Measurements from ENCODE around the gene ZFP57. TPM values are rescaled to one million over a fixed set of nuclear protein-coding genes. Genes with fewer than 3 reads are reported as not detected.

ZFP57 gene
- total RNA-seq, 1 experiment from 2014 or later = not detected

DNA sequence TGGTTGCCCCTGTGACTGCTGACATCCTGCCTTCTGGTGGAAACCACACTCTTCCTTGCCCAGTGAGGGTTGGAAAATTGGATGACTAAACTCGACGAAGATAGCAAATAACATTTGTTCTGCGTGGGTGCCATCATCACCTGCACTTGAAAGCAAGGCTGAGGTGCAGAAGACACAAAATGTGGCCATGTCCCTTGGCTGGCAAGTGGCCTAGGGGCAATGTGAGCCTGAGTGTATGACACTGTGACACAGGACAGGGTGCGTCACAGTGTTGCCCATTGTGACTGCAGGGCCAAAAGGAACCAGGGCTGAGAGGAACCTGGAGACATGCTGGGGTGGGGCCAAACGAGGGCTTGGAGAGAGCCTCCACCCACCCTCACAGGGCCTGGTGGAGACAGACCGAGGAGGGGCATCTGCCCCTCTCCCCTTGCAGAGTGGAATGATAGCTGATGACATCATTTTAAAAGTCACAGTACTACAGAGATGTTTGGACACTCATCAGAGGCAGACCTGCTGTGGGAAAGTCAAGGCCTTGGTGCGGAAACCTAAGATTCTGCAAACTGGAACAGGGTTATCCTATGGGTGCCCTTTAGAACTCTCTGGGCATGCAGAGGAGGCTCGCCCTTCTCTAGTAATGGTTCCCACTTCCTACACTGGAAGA lies 29.5 kb upstream of the ZFP57 start:
- Histone ChIP-seq H3K9me3 (replicated peaks) (no peaks in the 10 kb centered on the region), H3K27ac (no peak overlapping the region), H3K4me1 (replicated peaks) (no peaks in the 10 kb centered on the region), H3K36me3 (no peaks in the 10 kb centered on the region), H3K27me3 (replicated peaks) (peaks cover 21% of the 10 kb centered on the region), H3K4me3 (no peak overlapping the region)
- DNase-seq (ENCODE audit: low read depth in 1 of 2, low spot score in 2 of 2) = no peak

DNA sequence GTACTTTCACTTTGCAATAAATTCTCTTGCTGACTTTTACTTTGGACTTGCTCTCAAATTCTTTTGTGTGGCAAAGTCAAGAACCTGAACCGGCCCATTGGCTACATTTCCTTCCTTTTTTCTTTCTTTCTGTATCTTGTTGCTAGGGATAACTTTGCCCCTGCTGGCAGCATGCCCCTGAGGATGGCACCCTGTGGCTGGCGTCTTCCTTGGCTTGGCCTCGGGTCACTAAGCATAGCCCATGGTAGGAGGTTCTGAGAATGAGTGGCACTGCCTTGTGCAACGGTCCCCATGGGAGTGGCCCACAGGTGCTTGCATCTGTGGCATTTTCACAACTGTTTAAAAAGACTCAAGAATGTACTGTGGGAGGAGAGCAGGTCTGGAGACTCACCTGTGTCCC lies 28.2 kb upstream of the ZFP57 start:
- no peaks in the 10 kb centered on the region for H3K36me3 ChIP-seq
- H3K9me3 ChIP-seq (replicated peaks) = no peaks in the 10 kb centered on the region
- no peak overlapping the region for H3K27ac ChIP-seq
- H3K4me3 ChIP-seq = no peak overlapping the region
- no peaks in the 10 kb centered on the region for H3K4me1 ChIP-seq (replicated peaks)
- peaks cover 20% of the 10 kb centered on the region for H3K27me3 ChIP-seq (replicated peaks)
- no peak for DNase-seq (ENCODE audit: low read depth in 1 of 2, low spot score in 2 of 2)

DNA sequence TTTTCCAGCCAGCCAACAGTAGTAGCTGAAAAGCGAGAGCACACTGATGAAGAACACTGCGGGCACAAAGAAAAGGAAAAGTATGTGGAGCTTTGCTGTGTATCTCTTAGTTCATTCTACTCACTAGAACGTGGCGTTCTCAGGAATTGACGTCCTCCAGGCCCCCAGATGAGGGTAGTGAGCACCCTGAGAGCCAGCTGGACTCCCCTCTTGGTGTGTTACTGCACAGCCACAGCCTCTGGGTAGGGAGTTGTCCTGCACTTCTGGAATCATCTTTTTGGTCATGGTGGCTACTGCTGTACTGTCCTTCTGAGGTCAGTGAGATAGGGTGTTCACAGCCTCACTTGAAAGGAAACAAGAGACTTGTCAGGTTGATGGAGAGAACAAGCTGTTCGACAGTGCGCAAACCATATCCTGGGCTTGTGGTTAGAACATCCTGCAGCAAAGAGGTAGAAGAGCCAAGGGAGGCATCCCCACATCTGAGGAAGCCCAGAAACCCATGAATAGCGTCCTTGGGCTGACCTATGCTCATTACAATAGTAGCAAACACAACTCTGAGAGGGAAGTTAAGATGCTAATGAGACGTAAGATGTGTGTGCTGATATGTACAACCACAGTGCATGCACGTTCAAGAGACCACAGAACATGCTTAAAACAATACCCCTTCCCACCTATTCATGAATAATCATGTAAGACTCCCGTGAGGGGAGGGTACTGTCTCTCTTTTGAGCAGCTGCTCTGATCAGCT lies 27.7 kb upstream of the ZFP57 start:
- Histone ChIP-seq H3K4me3 (no peak overlapping the region), H3K27ac (no peak overlapping the region), H3K27me3 (replicated peaks) (peaks cover 20% of the 10 kb centered on the region), H3K36me3 (no peaks in the 10 kb centered on the region), H3K4me1 (replicated peaks) (no peaks in the 10 kb centered on the region), H3K9me3 (replicated peaks) (no peaks in the 10 kb centered on the region)
- no peak for DNase-seq (ENCODE audit: low read depth in 1 of 2, low spot score in 2 of 2)

DNA sequence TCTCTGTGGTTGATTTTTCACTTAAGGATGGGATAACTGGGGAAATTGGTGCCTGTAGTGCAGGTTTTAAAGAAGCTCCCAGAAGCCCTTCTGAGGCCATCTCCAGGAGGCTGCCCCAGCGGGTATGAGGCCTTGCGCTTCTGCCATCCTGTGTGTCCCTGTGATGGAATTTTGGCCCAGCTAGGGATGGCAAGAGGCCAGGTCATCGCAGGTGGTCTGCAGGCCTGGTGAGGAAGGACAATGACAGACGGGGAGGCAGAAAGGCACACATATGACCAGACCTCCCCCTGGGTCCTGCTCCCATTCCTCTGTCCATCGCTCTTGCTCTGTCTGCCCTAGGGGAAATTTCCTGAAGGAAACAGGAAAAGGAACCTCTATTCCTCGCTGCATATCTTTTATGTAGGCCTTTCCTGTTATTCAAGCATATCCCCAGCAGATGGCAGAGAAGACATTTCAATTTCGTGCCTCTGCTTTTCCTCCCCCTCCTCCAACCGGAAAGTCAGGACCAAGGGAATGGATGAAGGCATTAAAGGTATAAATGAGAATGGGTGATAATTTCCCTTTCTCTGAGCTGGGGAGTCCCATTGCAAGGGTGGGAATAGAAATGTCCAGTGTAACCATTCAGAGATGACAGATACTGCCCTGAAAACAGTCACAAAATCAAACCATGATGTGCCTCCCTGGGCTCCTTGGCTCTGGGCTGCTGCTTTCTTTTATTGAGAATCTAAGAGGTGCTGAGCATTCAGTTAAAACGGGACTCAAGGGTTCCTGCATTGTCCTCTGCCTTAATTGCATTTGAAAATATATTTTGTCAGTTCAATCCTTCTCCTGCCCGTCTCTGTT lies 24.7 kb upstream of the ZFP57 start:
- no peaks in the 10 kb centered on the region for H3K9me3 ChIP-seq (replicated peaks)
- peak in 1 of 2 experiments; percentile 41 for DNase-seq (ENCODE audit: low read depth in 1 of 2, low spot score in 2 of 2)
- H3K4me3 ChIP-seq = no peak overlapping the region
- H3K27ac ChIP-seq = no peak overlapping the region
- no peaks in the 10 kb centered on the region for H3K4me1 ChIP-seq (replicated peaks)
- H3K36me3 ChIP-seq = no peaks in the 10 kb centered on the region
- H3K27me3 ChIP-seq (replicated peaks) = peaks cover 20% of the 10 kb centered on the region

DNA sequence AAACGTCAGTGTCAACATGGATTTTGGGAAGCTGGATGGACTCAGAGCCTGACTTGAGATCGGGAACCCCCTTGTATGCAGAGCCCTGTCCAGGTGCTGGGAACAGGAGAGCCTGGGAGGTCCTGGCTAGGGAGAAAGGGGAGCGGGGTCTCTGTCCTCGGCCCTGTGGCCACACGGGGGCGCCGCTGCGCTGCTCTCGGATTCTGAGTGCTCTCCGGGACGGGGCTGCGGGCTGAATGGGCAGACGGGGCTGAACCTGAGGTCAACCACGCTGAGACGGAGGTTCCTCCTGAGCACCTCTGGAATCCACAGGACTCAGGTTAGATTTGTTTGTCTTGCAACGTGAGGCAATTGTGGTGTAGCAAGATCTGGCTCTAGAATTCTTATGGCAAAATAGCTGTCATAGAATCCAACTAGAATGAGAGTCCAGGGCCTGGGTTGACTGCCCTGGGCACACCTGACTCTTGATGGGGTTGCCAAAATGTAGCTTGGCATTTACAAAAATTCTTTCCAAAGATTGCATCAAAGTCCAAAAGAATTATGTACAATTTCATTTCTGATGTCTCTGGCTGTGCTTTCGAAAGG lies 21.7 kb upstream of the ZFP57 start:
- no peak overlapping the region for H3K4me3 ChIP-seq
- H3K27me3 ChIP-seq (replicated peaks) = peaks cover 8% of the 10 kb centered on the region
- DNase-seq (ENCODE audit: low read depth in 1 of 2, low spot score in 2 of 2) = peak; percentile 30 to 64
- H3K27ac ChIP-seq = no peak overlapping the region
- no peaks in the 10 kb centered on the region for H3K36me3 ChIP-seq
- H3K9me3 ChIP-seq (replicated peaks) = no peaks in the 10 kb centered on the region
- H3K4me1 ChIP-seq (replicated peaks) = no peaks in the 10 kb centered on the region

DNA sequence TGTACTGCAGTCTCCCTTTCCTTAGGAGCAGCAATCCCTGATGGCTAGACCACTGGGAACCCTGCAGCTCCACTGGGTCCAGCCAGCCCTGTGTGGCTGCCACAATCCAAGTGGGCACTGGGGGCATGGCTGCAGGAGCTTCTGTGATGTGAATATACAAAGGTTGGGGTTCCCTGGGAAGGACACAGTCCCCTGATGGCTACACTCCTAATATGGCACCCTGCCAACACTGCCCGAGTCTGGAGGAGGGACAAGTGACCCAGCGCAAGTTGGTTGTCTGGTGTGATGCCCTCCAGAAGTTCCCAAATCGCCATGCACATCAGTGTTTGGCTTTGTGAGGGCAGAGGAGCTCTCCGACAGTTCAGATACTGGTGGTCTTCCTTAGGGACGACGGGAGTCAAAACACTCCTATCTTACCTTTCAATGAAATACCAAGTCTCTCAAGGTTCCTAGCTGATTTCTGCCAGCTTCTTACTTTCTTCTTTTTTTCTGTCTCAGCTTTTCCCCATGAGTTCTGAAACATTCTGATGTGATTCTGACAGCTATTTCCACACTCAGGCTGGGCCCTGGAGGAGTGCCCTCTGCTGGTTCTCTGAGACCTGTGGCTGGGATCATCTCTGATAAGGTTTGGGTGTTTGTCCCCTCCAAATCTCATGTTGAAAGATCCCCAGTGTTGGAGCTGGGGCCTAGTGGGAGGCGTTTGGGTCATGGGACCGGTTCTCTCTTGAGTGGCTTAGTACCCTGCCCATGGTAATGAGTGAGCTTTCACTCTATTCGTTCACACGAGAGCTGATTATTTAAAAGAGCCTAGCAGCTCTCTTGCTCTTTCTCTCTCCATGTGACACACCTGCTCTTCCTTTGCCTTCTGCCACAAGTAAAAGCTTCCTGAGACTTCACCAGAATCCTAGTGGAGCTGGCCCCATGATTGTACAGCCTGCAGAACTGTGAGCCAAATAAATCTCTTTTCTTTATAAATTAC lies 15.5 kb upstream of the ZFP57 start:
- Histone ChIP-seq H3K9me3 (replicated peaks) (no peaks in the 10 kb centered on the region), H3K4me3 (no peak overlapping the region), H3K36me3 (no peaks in the 10 kb centered on the region), H3K4me1 (replicated peaks) (no peaks in the 10 kb centered on the region), H3K27ac (no peak overlapping the region), H3K27me3 (replicated peaks) (no peaks in the 10 kb centered on the region)
- no peak for DNase-seq (ENCODE audit: low read depth in 1 of 2, low spot score in 2 of 2)

DNA sequence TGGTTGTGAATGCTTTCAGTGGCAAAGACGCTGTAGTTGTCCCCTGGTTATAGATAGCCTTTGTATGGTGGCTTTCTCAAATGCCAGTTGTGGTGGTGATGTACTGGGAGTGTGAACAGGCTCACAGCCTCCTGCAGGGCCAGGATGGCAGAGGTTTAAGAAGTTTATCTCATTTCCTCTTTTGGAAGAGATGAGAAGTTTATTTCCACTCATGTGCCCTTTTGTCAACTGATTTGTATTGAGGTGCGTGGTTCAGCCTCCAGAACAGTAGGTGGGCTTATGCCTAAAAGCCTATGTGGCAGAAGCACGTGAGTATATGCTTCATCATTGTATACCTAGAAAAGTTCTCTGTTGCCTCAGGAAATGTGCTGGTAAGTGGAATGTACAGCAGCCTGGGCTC lies 13.7 kb upstream of the ZFP57 start:
- H3K9me3 ChIP-seq (replicated peaks) = no peaks in the 10 kb centered on the region
- H3K4me1 ChIP-seq (replicated peaks) = no peaks in the 10 kb centered on the region
- DNase-seq (ENCODE audit: low read depth in 1 of 2, low spot score in 2 of 2) = no peak
- H3K36me3 ChIP-seq = no peaks in the 10 kb centered on the region
- H3K4me3 ChIP-seq = no peak overlapping the region
- H3K27ac ChIP-seq = no peak overlapping the region
- no peaks in the 10 kb centered on the region for H3K27me3 ChIP-seq (replicated peaks)

DNA sequence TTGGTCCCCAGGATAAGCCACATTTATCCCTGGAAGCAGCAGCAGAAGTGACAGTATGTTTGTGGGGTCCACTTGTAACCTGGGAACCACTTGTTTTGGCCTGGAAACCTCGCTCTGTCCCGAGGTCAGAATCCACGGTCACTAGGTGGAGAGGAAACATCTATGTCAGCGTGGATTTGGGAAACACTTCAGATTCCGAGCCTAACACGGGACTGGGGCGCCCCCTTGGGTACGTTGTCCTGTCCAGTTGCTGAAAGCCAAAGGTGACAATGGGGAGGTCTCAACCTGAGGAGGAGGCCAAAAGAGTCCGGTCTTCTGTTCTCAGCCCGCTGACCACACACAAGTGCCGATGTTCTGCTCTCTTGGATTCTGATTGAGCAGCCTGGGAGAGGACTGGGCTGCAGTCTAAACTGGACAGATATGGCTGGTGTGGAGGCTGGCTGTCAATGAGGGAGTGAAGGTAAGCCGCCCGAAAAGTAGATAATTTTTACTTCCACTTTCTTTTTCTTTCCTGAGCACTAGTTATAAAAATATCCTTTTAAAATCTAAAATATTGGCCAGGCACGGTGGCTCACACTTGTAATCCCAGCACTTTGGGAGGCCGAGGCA lies 4.9 kb upstream of the ZFP57 start:
- Histone ChIP-seq H3K36me3 (no peaks in the 10 kb centered on the region), H3K4me1 (replicated peaks) (no peaks in the 10 kb centered on the region)

DNA sequence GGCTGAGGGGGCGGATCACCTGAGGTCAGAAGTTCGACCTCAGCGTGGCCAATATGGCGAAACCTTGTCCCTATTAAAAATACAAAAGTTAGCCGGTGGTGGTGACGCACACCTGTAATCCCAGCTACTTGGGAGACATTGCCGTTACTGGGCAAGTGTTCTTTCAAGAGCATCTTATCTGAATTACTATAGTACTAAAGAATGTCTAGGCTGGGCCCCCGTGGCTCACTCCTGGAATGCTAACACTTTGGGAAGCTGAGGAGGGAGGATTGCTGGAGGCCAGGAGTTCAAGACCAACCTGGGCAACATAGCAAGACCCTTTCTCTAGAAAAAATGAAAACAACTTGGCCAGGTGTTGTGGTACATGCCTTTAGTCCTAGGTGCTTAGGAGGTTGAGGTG lies 859 bp upstream of the ZFP57 start:
- no peak for DNase-seq (ENCODE audit: low read depth in 1 of 2, low spot score in 2 of 2)
- Histone ChIP-seq H3K27me3 (replicated peaks) (no peaks in the 10 kb centered on the region), H3K9me3 (replicated peaks) (no peaks in the 10 kb centered on the region), H3K27ac (no peak overlapping the region), H3K36me3 (no peaks in the 10 kb centered on the region), H3K4me1 (replicated peaks) (no peaks in the 10 kb centered on the region), H3K4me3 (no peak overlapping the region)

More for the DNA sequence above, 4.9 kb upstream of the ZFP57 start:
- Histone ChIP-seq H3K9me3 (replicated peaks) (no peaks in the 10 kb centered on the region), H3K27me3 (replicated peaks) (no peaks in the 10 kb centered on the region), H3K4me3 (no peak overlapping the region), H3K27ac (no peak overlapping the region)
- no peak for DNase-seq (ENCODE audit: low read depth in 1 of 2, low spot score in 2 of 2)

DNA sequence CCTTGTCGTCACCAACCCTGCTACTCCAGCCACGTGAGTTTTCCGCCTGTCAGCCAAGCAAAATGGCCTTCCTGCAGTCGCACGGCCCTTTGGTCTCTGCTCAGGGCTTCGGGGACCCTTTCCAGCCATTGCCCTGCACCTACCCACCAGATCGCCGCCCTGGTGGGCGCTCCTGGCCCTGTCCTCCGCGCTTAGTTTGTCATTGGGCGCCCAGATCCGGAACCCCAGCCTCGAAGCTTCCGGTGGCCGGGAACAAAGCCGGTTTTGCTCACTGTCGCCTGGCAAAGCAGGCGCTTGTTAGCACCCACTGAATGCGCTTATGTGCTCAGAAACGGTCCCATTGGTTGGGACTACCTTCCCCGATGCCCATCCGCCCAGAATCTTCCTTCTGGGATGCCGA lies 536 bp downstream of the ZFP57 start:
- Histone ChIP-seq H3K27me3 (replicated peaks) (no peaks in the 10 kb centered on the region), H3K27ac (no peak overlapping the region), H3K4me3 (no peak overlapping the region), H3K9me3 (replicated peaks) (no peaks in the 10 kb centered on the region), H3K36me3 (no peaks in the 10 kb centered on the region), H3K4me1 (replicated peaks) (no peaks in the 10 kb centered on the region)
- DNase-seq (ENCODE audit: low read depth in 1 of 2, low spot score in 2 of 2) = no peak

DNA sequence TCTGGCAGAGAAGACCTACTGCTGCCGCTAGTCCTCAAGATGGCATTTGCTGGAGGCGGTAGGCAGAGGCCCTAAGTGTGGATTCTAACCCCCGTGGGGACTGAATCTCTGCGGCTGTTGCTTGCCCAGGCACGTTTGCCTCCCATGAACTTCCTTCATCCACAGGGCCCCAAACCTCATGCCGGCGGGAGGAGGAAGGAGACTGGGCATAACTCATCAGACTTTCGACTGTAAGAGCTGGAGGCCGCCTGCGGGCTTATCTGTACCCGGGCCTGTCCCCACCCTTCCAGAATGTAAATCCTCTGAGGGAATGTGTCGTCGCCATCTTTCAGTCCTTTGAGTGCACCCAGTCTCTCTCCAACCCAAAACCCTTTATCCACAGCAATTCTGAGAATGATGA lies 990 bp downstream of the ZFP57 start:
- no peak overlapping the region for H3K27ac ChIP-seq
- no peaks in the 10 kb centered on the region for H3K9me3 ChIP-seq (replicated peaks)
- no peaks in the 10 kb centered on the region for H3K27me3 ChIP-seq (replicated peaks)
- H3K4me1 ChIP-seq (replicated peaks) = no peaks in the 10 kb centered on the region
- no peak for DNase-seq (ENCODE audit: low read depth in 1 of 2, low spot score in 2 of 2)
- no peaks in the 10 kb centered on the region for H3K36me3 ChIP-seq
- H3K4me3 ChIP-seq = no peak overlapping the region

DNA sequence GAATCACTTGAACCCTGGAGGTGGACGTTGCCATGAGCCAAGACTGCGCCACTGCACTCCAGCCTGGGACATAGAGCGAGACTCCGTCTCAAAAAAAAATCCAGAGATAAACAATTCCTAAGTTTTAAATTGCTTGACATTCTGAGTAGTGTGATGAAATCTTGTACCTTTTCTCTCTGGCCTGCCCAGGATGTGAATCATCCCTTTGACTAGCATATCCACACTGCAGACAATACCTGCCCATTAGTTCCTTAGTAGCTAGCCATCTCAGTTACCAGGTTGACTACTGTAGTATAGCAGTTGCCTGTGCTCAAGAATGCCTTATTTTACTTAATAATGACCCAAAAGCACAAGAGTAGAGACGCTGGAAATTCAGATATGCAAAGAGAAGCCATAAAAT lies 2.8 kb downstream of the ZFP57 start:
- Histone ChIP-seq H3K4me1 (replicated peaks) (no peaks in the 10 kb centered on the region), H3K27me3 (replicated peaks) (no peaks in the 10 kb centered on the region), H3K4me3 (no peak overlapping the region), H3K9me3 (replicated peaks) (no peaks in the 10 kb centered on the region), H3K27ac (no peak overlapping the region), H3K36me3 (no peaks in the 10 kb centered on the region)
- no peak for DNase-seq (ENCODE audit: low read depth in 1 of 2, low spot score in 2 of 2)
